Colonic mucosa (tissue), 4 donors: ENCODE results near the gene CHRNG. TPM values are rescaled to one million over a fixed set of nuclear protein-coding genes. Genes with fewer than 3 reads are reported as not detected.

Source experiments
- DNase-seq: peaks from one replicate; pipeline ENCODE4 v3.0.0-alpha.2; 2020
- H3K27ac ChIP-seq: fragments of 200-600 bp; one replicate; pipeline ENCODE4 v1.8.0; 2021
- H3K27me3 ChIP-seq: fragments of 200-600 bp; one replicate; pipeline ENCODE4 v1.8.0; 2021
- H3K36me3 ChIP-seq: fragments of 200-600 bp; one replicate; pipeline ENCODE4 v1.8.0; 2021
- H3K4me1 ChIP-seq: fragments of 200-600 bp; one replicate; pipeline ENCODE4 v1.8.0; 2021; ENCODE audit warnings: mild to moderate bottlenecking
- H3K4me3 ChIP-seq: fragments of 200-600 bp; one replicate; pipeline ENCODE4 v1.8.0; 2021
- H3K9ac ChIP-seq, 2 donors: one replicate each; pipeline ENCODE4 v1.7.0; 2013; ENCODE audit warnings: control low read depth in 2 of 2, low read depth in 2 of 2, low read length in 2 of 2
- H3K9me3 ChIP-seq: fragments of 200-600 bp; one replicate; pipeline ENCODE4 v1.8.0; 2021
- intact Hi-C: fragments of 100-400 bp; cut with DNase I; formaldehyde crosslinking; loops from one replicate; pipeline ENCODE4 v1.14.1; 2022
- total RNA-seq, 2 donors: library from RNA; stranded (reverse); fragmentation: NEBNext Ultra II Directional in 1 of 2; extraction: Animal tissue kit (Norgen Biotek cat#: 25700) in 1 of 2; gene quantifications; one replicate each; pipeline ENCODE4 v1.2.1, GENCODE V29; 2021
- TF ChIP-seq, protein P1 (sequence below): fragments of 200-600 bp; IDR thresholded peaks from one replicate; pipeline ENCODE4 v1.8.0; 2022; ENCODE audit warnings: antibody characterized with exemption, mild to moderate bottlenecking
- donor health status: healthy.
- donor health status: DM: no; HTN: no; CAD: no.
- donor health status: DM: no; HTN: no; CAD: no.

CHRNG gene
- total RNA-seq, 2 donors from 2014 or later = not detected

DNA sequence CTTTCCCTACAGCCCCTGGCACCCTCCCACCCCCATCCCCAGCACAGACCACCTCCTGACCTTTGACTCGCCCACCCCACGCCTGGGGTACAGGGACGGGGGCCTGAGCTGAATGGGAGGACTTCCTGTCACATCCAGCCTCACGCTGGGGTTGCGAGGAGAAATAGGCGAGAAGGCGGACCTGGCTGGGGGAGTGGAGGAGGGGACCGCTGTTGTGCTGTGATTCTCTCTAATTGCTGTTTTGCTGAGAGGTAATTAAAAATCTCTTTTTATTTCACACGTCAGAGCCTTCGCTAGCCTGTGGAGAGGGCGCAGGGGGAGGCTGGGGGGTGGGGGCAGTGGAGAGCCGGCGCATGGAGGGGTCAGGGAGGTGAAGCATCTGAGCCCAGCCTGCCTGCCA, 42.1 kb upstream of the CHRNG start:
- no peak for DNase-seq
- no peak overlapping the region for H3K27ac ChIP-seq
- H3K36me3 ChIP-seq = no peaks in the 10 kb centered on the region
- H3K9ac ChIP-seq = no peak overlapping the region
- peaks cover 2% of the 10 kb centered on the region for H3K27me3 ChIP-seq
- intact Hi-C loops = no loop called here
- H3K9me3 ChIP-seq = no peaks in the 10 kb centered on the region
- H3K4me1 ChIP-seq = no peaks in the 10 kb centered on the region
- H3K4me3 ChIP-seq = no peak overlapping the region
- TF ChIP-seq, protein P1, sequence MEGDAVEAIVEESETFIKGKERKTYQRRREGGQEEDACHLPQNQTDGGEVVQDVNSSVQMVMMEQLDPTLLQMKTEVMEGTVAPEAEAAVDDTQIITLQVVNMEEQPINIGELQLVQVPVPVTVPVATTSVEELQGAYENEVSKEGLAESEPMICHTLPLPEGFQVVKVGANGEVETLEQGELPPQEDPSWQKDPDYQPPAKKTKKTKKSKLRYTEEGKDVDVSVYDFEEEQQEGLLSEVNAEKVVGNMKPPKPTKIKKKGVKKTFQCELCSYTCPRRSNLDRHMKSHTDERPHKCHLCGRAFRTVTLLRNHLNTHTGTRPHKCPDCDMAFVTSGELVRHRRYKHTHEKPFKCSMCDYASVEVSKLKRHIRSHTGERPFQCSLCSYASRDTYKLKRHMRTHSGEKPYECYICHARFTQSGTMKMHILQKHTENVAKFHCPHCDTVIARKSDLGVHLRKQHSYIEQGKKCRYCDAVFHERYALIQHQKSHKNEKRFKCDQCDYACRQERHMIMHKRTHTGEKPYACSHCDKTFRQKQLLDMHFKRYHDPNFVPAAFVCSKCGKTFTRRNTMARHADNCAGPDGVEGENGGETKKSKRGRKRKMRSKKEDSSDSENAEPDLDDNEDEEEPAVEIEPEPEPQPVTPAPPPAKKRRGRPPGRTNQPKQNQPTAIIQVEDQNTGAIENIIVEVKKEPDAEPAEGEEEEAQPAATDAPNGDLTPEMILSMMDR = no peak

DNA sequence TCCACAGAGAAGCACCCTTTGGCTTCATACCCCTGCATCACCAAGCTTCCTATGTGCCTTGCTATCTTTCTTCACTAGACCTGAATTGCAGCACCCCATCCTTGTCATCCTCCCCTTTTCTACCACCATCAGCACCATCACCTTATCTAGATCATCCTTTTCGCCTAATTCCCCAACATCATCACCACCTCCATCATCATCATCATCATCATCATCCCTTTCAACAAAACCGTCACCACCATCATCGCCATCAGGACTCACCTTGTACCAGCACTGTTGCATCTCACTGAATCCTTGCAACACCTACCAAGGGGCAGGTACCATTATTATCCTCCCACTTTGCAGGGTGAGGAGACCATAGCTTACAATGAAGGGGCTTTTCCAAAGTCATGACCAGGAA, 41.0 kb upstream of the CHRNG start:
- no peak for DNase-seq
- Histone ChIP-seq H3K27me3 (peaks cover 11% of the 10 kb centered on the region), H3K36me3 (no peaks in the 10 kb centered on the region), H3K4me1 (no peaks in the 10 kb centered on the region), H3K9me3 (no peaks in the 10 kb centered on the region), H3K4me3 (no peak overlapping the region), H3K27ac (no peak overlapping the region), H3K9ac (no peak overlapping the region)
- intact Hi-C loops = no loop called here
- TF ChIP-seq, protein P1 = no peak

DNA sequence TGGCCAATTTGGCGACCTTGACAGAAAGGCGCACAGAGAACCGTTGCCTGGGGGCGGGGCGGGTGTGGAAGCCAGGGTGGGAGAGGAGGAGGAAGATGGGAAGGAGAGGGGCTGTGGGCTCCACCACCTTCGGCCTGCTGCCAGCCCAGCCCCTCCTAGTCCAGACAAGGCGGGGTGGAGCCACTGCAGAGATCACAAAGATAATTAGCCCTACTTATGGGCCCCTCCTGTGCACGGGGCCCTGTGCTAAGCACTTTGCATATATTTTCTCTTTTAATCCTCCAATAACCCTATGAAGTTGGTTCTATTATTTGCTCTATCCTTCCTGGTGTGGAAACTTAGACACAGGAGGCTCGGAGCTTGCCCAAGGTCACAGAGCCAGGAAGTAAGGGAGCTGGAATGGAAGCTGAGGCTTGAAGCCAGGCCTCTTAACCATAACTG, 38.1 kb upstream of the CHRNG start:
- Histone ChIP-seq H3K36me3 (no peaks in the 10 kb centered on the region), H3K9ac (no peak overlapping the region), H3K9me3 (no peaks in the 10 kb centered on the region), H3K27ac (no peak overlapping the region), H3K4me3 (no peak overlapping the region), H3K4me1 (no peaks in the 10 kb centered on the region), H3K27me3 (peaks cover 28% of the 10 kb centered on the region)
- intact Hi-C loops = no loop called here
- no peak for DNase-seq
- TF ChIP-seq, protein P1 = no peak

DNA sequence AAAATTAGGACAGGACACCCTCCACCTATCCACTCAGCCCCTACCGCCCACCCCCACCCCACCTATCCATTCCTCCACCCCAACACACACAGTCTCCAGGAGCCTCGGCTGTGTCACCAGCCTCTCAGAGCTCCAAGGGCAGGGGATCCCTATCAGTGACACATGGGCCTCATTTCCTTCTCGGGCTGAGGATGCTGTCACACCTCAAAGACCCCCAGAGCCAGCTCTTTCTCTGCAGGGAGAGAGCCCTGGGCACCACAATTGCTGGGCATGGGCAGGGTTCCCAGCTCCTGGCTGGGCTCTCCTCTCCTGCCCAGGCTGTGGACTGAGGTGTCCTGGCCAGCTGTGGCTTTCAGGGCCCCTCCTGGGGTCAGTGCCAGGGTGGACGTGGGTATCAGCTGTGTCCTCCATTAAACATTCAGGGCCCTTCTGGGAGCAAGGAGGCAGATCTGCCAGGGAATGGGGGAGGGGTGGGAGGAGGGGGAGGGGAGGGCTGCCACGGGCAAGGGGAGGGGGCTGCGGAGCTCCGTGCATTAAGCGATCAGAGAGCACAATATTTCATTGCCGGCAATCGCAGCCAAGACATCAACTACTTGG, 37.6 kb upstream of the CHRNG start:
- H3K27me3 ChIP-seq = peaks cover 28% of the 10 kb centered on the region
- no peaks in the 10 kb centered on the region for H3K4me1 ChIP-seq
- DNase-seq = no peak
- H3K36me3 ChIP-seq = no peaks in the 10 kb centered on the region
- TF ChIP-seq, protein P1 = no peak
- no peak overlapping the region for H3K9ac ChIP-seq
- intact Hi-C loops = no loop called here
- H3K9me3 ChIP-seq = no peaks in the 10 kb centered on the region
- no peak overlapping the region for H3K4me3 ChIP-seq
- H3K27ac ChIP-seq = no peak overlapping the region

DNA sequence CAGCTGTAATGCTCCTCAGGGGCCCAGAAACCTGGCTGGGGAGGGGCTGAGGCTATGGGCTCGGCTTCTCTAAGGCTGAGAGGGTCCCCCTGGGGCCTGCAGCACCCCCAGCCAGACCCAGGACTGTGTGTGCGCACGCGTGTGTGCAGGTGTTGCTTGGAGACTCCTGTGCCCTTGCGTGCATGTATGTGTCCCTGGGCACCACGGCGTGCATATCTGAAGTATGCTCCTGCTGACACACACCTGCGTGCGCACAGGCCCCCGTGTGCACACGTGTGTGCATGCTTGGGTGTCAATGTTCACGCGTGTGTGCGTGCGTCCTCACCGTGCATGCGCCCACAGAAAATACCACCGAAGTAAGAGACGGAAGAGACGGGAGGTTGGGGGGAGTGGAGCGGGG, 37.0 kb upstream of the CHRNG start:
- Histone ChIP-seq H3K27me3 (peaks cover 28% of the 10 kb centered on the region), H3K4me3 (no peak overlapping the region), H3K4me1 (no peaks in the 10 kb centered on the region), H3K36me3 (no peaks in the 10 kb centered on the region), H3K9ac (no peak overlapping the region), H3K27ac (no peak overlapping the region), H3K9me3 (no peaks in the 10 kb centered on the region)
- TF ChIP-seq, protein P1 = no peak
- intact Hi-C loops = no loop called here
- no peak for DNase-seq
